ENCODE results near the gene IGFBP7.

- no peak for TF ChIP-seq POLR2A (IDR thresholded peaks at IDR 0.05; ENCODE audit: low read length)
- no peak for TF ChIP-seq CTCF (IDR thresholded peaks at IDR 0.05)
- TF ChIP-seq SREBF2 (IDR thresholded peaks at IDR 0.05) = no peak
- no peak for TF ChIP-seq MAFK (IDR thresholded peaks at IDR 0.05; ENCODE audit: partially characterized antibody)
- no peak for TF ChIP-seq ZFP36 (IDR thresholded peaks at IDR 0.05; ENCODE audit: borderline replicate concordance, partially characterized antibody)
- no peak for TF ChIP-seq USF2 (IDR thresholded peaks at IDR 0.05)
- TF ChIP-seq EP300 (IDR thresholded peaks at IDR 0.05) = no peak
- no peak for TF ChIP-seq BHLHE40 (IDR thresholded peaks at IDR 0.05; ENCODE audit: low read depth, low read length)
- no peak for TF ChIP-seq FOSL2 (IDR thresholded peaks at IDR 0.05)
- TF ChIP-seq FOSL2 (CRISPR knock-in tag; IDR thresholded peaks at IDR 0.05) = no peak
- no peak for TF ChIP-seq RAD21 (conservative IDR thresholded peaks at IDR 0.05 in 1 of 2, IDR thresholded peaks at IDR 0.05 in 1 of 2)
- TF ChIP-seq CHD2 (IDR thresholded peaks at IDR 0.05; ENCODE audit: low read length, partially characterized antibody) = no peak
These were observed 39.7 kb downstream of the IGFBP7 start for GRCh38 chr4:57070461-57070860.
